Endodermal cell (in vitro differentiated cells): ENCODE data around the gene CCDC191. TPM values are rescaled to one million over a fixed set of nuclear protein-coding genes. Genes with fewer than 3 reads are reported as not detected.

Experiments
- DNase-seq: peaks from one replicate; pipeline ENCODE4 v3.0.0-alpha.2; 2017
- H3K27ac ChIP-seq: 2 replicates; pipeline ENCODE4 v1.5.1; 2013; ENCODE audit warnings: mild to moderate bottlenecking, low read depth, low read length, moderate library complexity
- H3K27me3 ChIP-seq: 2 replicates; pipeline ENCODE4 v1.6.1; 2013; ENCODE audit warnings: mild to moderate bottlenecking, low read length, moderate library complexity; ENCODE audit not compliant: insufficient read depth, control insufficient read depth, poor library complexity, severe bottlenecking
- H3K36me3 ChIP-seq: 2 replicates; pipeline ENCODE4 v1.7.0; 2013; ENCODE audit warnings: mild to moderate bottlenecking, low read length, moderate library complexity; ENCODE audit not compliant: control insufficient read depth, insufficient read depth
- H3K4me1 ChIP-seq: one replicate; pipeline ENCODE4 v1.7.0; 2013; ENCODE audit warnings: low read length; ENCODE audit not compliant: control insufficient read depth, insufficient read depth
- H3K4me3 ChIP-seq: 2 replicates; pipeline ENCODE4 v1.5.1; 2013; ENCODE audit warnings: mild to moderate bottlenecking, low read length, moderate library complexity
- H3K9ac ChIP-seq: 2 replicates; pipeline ENCODE4 v1.6.1; 2013; ENCODE audit warnings: mild to moderate bottlenecking, low read length, moderate library complexity; ENCODE audit not compliant: poor library complexity, severe bottlenecking; ENCODE audit errors: extremely low read depth
- H3K9me3 ChIP-seq: 2 replicates; pipeline ENCODE4 v1.6.1; 2013; ENCODE audit warnings: mild to moderate bottlenecking, low read length, moderate library complexity; ENCODE audit not compliant: control insufficient read depth
- H3K27ac Mint-ChIP-seq: 2 replicates; pipeline ENCODE4 v1.8.0; 2020; ENCODE audit warnings: mixed read lengths
- H3K27me3 Mint-ChIP-seq: 2 replicates; pipeline ENCODE4 v1.8.0; 2021; ENCODE audit warnings: mild to moderate bottlenecking, mixed read lengths; ENCODE audit not compliant: insufficient read depth
- H3K36me3 Mint-ChIP-seq: 2 replicates; pipeline ENCODE4 v1.8.0; 2020; ENCODE audit warnings: low read depth, mixed read lengths
- H3K4me1 Mint-ChIP-seq: 2 replicates; pipeline ENCODE4 v1.8.0; 2020; ENCODE audit warnings: mixed read lengths
- H3K4me3 Mint-ChIP-seq: 2 replicates; pipeline ENCODE4 v1.8.0; 2020; ENCODE audit warnings: mild to moderate bottlenecking, moderate library complexity, mixed read lengths
- H3K9me3 Mint-ChIP-seq: 2 replicates; pipeline ENCODE4 v1.8.0; 2020; ENCODE audit warnings: mild to moderate bottlenecking, mixed read lengths
- WGBS, 2 experiments: methylation state at CpG; one replicate each; pipeline versions ENCODE4 v1.1.5 to v1.1.7; 2013; ENCODE audit warnings: missing lambda C conversion rate in 2 of 2, mixed read lengths in 1 of 2; ENCODE audit not compliant: insufficient coverage in 1 of 2, insufficient read length in 1 of 2; 5-methylcytosine and 5-hydroxymethylcytosine counted together
- total RNA-seq, 2 donors: library from RNA; stranded (reverse); fragmentation: NEBNext Ultra II Directional in 1 of 2; extraction: Animal tissue kit (Norgen Biotek cat#: 25700) in 1 of 2; gene quantifications; 2 replicates in 1 of 2; 3 replicates in 1 of 2; pipeline ENCODE4 v1.2.1, GENCODE V29; 2021
- TF ChIP-seq, protein P1 (sequence below): fragments of 200-600 bp; sonication (generic); conservative IDR thresholded peaks from 2 replicates; pipeline ENCODE4 v1.5.0; 2021; ENCODE audit warnings: antibody characterized with exemption, mild to moderate bottlenecking

The CCDC191 gene
- total RNA-seq, 2 donors from 2014 or later = 4.4 to 6.1 TPM

DNA sequence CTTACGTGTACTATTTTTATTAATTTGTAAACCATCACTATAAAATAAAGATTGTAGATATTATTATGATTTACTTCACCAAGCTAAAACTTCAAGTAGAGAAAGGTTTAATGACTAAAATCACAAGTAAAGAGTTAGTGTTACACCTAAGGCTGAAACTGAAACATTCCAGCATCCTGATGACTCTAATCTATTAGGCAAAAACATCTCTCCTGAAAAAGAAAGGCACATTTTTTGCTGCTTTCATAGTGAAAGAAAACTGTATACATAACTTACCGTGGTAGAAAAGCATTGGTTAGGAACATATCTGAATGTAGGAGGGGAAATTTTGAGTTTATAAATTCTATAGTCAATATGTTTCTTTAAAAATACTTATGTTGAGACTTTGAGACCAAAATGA, 35.4 kb downstream of the CCDC191 start:
- Histone ChIP-seq H3K27ac (no peak overlapping the region), H3K36me3 (no peaks in the 10 kb centered on the region), H3K9me3 (no peaks in the 10 kb centered on the region), H3K9ac (no peak overlapping the region), H3K4me1 (peaks cover 2% of the 10 kb centered on the region), H3K4me3 (no peak overlapping the region), H3K27me3 (no peaks in the 10 kb centered on the region)
- H3K9me3 Mint-ChIP-seq = peaks cover 2% of the 10 kb centered on the region
- TF ChIP-seq, protein P1, sequence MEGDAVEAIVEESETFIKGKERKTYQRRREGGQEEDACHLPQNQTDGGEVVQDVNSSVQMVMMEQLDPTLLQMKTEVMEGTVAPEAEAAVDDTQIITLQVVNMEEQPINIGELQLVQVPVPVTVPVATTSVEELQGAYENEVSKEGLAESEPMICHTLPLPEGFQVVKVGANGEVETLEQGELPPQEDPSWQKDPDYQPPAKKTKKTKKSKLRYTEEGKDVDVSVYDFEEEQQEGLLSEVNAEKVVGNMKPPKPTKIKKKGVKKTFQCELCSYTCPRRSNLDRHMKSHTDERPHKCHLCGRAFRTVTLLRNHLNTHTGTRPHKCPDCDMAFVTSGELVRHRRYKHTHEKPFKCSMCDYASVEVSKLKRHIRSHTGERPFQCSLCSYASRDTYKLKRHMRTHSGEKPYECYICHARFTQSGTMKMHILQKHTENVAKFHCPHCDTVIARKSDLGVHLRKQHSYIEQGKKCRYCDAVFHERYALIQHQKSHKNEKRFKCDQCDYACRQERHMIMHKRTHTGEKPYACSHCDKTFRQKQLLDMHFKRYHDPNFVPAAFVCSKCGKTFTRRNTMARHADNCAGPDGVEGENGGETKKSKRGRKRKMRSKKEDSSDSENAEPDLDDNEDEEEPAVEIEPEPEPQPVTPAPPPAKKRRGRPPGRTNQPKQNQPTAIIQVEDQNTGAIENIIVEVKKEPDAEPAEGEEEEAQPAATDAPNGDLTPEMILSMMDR = no peak
- peaks cover 18% of the 10 kb centered on the region for H3K4me1 Mint-ChIP-seq
- no peak for DNase-seq
- no peaks in the 10 kb centered on the region for H3K36me3 Mint-ChIP-seq
- 92% methylated on average over 1 of the region's 2 CpGs; no CpG with 5 or more reads in 1 of the 2 experiments for WGBS, 2 experiments
- no peak overlapping the region for H3K27ac Mint-ChIP-seq
- H3K27me3 Mint-ChIP-seq = no peaks in the 10 kb centered on the region
- H3K4me3 Mint-ChIP-seq = no peak overlapping the region

GRCh38 chr3:114019486-114019885, 36.8 kb downstream of the CCDC191 start:
- Mint-ChIP-seq H3K9me3 (peaks cover 2% of the 10 kb centered on the region), H3K27me3 (no peaks in the 10 kb centered on the region), H3K36me3 (no peaks in the 10 kb centered on the region), H3K4me1 (peaks cover 18% of the 10 kb centered on the region), H3K4me3 (no peak overlapping the region), H3K27ac (no peak overlapping the region)
- TF ChIP-seq, protein P1 = no peak
- H3K27me3 ChIP-seq = no peaks in the 10 kb centered on the region
- no peak overlapping the region for H3K9ac ChIP-seq
- no peak overlapping the region for H3K27ac ChIP-seq
- H3K9me3 ChIP-seq = no peaks in the 10 kb centered on the region
- WGBS, 2 experiments = 89 to 94% methylated on average over 2 of the region's 2 CpGs
- no peak for DNase-seq
- peaks cover 2% of the 10 kb centered on the region for H3K4me1 ChIP-seq
- no peaks in the 10 kb centered on the region for H3K36me3 ChIP-seq
- H3K4me3 ChIP-seq = no peak overlapping the region

- Histone ChIP-seq H3K27me3 (no peaks in the 10 kb centered on the region), H3K27ac (no peak overlapping the region), H3K36me3 (no peaks in the 10 kb centered on the region), H3K9me3 (no peaks in the 10 kb centered on the region), H3K9ac (no peak overlapping the region), H3K4me3 (no peak overlapping the region), H3K4me1 (no peaks in the 10 kb centered on the region)
- H3K4me3 Mint-ChIP-seq = no peak overlapping the region
- no peaks in the 10 kb centered on the region for H3K36me3 Mint-ChIP-seq
- H3K27ac Mint-ChIP-seq = no peak overlapping the region
- H3K27me3 Mint-ChIP-seq = no peaks in the 10 kb centered on the region
- H3K9me3 Mint-ChIP-seq = no peaks in the 10 kb centered on the region
- 92 to 98% methylated on average over 4 to 7 of the region's 7 CpGs for WGBS, 2 experiments
- H3K4me1 Mint-ChIP-seq = peaks cover 4% of the 10 kb centered on the region
- DNase-seq = no peak
- TF ChIP-seq, protein P1 = no peak
Measured at GRCh38 chr3:114014211-114014610, 42.1 kb downstream of the CCDC191 start.
